Renal cortex interstitium (tissue), 11 donors: ENCODE data around the gene ZBTB33. TPM values are rescaled to one million over a fixed set of nuclear protein-coding genes. Genes with fewer than 3 reads are reported as not detected.

ENCODE experiments used
- DNase-seq, 11 donors: peaks; one replicate each; pipeline ENCODE4 v3.0.0-alpha.2; 2013; ENCODE audit warnings: low read depth in 9 of 11, low spot score in 4 of 11; ENCODE audit errors: extremely low read depth in 1 of 11
- polyA plus RNA-seq, 3 donors: library from polyadenylated mRNA; unstranded; fragments of 120-200 nt; gene quantifications; one replicate each; pipeline ENCODE4 v1.2.1, GENCODE V29; 2013; ENCODE audit not compliant: insufficient read length in 3 of 3

The ZBTB33 gene
- polyA plus RNA-seq, 3 donors = 22.8 to 27.8 (median 25.8) TPM

DNA sequence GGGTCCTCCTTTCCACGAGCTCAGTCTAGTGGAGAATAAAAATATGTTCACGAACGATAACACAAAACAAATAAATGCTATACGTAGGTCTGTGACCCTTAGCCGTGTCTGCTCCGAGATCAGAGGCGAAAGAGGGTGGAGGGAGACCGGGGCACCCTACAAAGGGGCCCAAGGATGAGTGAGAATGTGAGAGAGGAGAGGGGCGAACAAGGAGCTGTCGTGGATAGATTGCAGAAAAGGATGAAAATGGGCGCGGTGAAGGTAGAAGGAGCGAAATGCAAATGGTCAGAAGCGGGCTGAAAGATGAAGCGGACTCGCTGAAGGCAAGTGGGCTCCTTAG lies 6.2 kb upstream of the ZBTB33 start:
- no peak for DNase-seq

DNA sequence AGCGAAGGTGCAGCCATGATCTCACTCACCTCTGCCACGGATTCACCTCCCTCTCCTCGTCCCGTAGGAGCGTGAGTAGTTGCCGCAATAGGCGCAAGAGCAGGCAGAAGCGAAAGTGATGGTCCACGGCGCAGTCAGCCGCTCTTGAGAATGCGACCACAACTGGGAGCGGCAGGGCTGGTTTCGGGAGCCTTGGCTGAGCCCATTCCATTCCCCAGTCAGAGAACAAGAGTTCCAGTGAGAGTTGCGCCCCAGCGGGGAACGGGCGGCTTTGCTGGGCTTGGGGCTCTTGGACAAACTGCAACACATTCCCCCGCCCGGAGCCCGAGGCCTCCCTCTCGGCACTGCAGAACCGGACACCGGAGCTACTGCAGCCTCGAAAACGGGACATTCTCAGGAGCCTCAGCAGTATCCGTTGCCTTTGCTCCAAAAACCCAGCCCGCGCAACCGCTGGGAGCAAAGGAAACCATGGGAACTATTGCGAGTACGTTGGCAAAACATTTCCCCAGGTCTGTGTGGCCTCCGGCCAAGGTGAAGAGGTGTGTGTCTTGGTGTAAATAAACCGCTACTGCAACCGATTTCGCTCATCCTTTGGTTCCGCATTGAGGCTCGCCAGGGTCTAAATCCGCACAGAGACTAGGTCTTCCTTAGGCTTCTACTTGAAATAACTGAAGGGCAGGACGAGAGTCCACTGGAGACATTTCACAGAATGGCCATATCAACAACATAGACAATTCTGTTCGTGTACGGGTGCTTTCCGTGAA lies 5.7 kb upstream of the ZBTB33 start:
- DNase-seq = peak in 9 of 11 donors; percentile 64 to 78 (median 71)

DNA sequence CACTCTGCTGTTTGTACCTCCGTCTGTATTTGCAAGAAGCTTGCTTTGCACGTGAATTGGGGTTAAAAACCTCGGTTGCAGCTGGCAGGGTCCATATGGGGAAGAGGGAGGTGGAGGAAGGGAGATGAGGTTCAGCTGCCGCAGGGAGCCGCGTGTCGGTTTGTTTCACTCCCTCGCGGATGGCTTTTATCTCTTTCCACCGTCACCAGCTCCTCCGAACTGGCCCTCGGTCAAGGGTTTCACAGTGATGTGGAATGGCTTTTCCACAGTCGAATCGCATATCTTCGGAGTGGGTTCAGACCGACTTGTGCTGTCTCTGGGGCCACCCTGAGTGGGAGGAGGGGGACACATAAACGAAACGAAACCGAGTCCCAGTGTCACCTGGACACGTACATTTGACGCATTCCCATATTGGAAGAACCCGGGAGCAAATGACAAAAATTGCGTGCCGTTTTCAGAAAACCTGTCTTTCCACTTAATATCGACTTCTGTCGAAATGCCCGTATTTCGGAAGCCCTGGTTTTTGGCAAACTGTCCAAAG lies 929 bp downstream of the ZBTB33 start:
- peak in 7 of 11 donors; percentile 13 to 29 (median 23) for DNase-seq

DNA sequence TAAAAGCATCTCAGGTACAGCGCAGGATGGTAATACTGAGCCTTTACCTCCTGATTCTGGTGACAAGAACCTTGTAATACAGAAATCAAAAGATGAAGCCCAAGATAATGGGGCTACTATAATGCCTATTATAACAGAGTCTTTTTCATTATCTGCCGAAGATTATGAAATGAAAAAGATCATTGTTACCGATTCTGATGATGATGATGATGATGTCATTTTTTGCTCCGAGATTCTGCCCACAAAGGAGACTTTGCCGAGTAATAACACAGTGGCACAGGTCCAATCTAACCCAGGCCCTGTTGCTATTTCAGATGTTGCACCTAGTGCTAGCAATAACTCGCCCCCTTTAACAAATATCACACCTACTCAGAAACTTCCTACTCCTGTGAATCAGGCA lies 3.2 kb downstream of the ZBTB33 start:
- DNase-seq = no peak

DNA sequence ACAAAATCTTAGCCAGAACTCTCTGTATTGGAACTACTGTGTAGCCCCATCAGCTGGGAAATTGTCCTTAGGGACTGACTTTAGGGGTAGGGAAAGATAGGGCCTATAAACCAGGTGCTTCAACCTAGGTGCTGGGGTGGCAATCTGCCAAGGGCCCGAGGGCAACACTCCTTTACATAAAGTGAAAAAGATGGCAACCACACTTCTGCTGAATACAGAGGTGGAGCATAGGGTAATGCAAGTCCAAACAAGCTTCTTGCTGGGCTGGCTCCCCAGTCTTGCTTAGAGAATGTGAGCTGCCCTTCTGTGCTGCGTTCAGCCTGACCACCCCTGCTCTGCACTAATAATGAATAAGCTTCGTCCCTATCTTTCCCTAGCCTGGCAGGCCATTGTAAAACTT lies 9.8 kb downstream of the ZBTB33 start:
- DNase-seq = no peak

DNA sequence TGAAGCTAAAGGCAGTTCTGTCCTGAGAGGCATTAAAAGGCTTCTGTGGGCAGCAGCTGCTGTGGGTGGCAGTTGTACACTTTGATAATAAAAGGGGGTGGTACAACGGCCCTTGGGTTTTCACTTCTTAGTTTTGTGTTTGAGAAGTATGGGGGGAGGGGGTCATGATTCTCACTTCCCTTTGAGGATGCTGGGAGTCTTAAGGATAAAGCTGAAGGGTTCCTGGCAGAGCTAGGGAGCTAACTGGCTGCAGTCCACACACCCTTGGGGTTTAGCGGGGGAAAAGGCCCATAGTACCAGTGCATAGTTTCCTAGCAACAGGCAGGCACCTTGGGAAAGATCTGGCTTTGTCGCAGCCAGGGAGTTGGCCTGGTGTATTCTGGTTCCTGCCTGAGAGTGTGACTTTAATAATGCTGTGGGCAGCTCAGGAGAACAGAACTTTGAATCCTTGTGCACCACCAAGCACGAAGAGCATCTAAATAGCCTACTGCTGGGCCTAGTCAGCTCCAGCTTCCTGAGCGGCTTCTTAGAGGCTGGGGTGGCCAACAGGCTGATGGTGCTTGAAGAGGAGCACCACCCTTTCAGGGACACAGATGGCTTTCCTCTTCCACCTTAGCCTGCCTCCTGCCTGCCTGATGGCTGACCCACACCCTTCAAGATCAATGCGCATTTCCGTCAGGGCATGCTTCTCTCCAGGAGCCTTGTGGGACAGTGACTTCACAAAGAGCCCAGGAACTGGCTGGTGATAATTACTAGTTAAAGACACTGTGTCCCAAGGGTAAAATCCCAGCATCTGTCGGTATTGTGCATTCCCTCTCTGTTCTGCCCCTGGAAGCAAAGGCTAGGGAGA lies 12.5 kb downstream of the ZBTB33 start:
- no peak for DNase-seq

DNA sequence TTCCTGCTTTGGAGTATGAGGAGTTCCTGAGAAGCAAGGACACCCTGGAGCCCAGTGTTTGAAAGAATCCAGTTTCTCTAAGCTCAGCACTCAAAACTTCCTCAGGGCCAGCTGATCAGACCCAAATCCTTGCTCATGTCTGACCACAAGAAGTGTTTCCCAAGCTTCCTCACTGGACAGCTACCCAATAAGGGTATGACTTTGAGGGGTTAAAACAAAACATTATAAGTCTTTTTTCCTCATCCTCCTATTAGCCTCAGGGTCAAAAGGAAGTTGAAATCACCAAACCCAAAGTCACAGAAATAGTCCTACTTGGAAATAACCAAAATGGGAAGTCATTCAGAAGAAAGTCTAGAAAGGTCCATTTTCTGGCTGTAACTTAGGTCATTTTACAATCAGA lies 13.7 kb downstream of the ZBTB33 start:
- DNase-seq = no peak

DNA sequence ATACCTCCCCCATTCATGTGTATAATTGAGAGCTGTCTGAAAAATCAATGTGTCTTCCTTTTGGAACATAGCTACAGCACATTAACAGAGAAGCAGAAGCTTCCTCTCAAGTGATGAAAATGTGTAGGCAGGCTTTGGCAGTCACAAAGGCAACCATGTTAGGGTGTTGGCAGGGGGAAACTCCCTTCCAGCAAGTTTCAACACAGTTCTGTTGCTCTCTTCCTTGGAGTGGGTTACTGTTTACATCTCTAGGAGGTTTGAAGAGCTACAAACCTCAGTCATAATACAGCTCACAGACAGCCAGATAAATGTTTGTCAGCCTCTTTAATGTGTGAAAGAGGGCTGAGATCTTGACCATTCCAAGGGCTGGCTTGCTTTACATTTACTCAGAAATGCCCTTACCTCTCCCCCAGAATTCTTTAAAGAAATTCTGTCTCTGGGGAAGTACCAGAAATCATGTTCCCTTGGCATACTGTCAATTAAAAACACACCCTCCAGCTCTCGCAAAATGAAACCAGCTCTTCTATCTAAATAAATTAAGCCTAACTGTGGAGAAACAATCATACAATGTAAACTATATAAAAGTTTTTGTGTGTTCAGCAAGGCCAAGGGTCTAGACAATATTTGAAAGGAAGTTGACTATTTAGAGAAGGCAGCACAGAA lies 18.9 kb downstream of the ZBTB33 start:
- DNase-seq = no peak

DNA sequence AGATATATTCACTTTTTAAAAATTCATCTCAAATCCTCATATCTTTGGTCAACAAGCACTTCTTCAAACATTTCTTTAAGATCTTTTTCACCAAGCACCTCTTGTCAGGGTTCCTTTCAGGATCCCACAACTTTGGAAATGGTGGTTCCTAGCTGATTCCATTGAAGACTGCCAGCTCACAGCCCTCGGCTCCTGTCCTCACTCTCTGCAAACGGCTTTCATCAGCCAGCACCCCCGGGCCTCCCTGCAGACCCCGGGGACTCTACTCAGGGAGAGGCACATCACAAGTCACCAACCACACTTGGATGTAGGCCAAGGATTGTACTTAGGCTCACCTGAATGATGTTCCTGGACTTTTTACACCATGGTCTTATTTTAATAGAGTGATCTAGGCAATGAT lies 20.0 kb downstream of the ZBTB33 start:
- no peak for DNase-seq

DNA sequence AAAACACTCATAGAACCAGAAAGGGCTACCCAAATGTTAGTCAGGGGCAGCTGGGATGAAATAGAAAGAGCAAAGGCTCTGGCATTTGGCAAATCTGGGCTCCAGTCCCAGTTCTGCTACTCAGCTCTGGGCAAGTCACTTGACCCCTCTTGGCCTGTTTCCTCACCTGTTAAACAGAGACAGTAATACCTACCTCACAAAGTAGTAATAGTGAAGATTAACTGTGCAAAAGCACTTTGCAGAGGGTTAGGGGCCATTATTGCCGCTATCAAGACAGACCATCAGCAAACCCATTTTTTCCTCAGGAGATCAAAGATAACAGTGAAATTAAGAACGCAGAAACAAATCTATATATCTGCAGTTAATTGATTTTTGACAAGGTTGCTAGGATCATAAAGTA lies 20.6 kb downstream of the ZBTB33 start:
- DNase-seq = no peak

DNA sequence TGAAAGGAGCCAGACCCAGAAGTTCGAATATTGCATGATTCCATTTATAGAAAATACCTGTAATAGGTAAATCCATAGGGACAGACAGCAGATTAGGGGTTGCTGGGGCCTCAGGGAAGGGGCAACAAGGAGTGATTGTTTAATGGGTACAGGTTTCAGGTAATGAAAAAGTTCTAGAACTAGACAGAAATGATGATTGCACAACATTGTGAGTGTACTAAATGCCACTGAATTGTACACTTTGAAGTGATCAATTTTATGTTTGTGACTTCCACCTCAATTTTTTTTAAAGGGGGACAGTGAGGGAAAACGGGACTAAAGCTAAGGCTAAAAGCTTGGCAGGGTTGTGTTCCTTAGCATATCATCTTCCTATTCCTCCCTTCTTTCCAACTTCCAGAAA lies 23.5 kb downstream of the ZBTB33 start:
- no peak for DNase-seq

DNA sequence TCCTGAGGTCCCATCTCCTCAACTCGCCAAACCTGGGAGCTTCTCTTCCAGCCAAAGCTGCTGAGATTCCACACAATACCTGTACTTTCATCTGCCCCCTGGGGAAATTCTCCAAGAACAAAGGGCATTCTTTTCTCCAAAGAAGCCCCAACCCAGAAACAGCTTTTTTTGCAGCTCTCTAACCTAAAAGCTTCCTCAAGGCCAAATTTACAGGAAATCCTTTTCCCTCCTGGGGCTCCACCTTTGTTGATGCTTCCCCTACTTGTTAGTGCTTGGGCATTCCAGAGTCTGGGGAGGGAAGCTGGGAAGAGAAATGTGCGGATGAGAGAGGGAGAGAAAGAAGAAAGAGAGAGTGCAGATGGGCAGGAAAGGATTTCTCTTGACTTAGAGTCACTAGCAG lies 24.3 kb downstream of the ZBTB33 start:
- DNase-seq = no peak

DNA sequence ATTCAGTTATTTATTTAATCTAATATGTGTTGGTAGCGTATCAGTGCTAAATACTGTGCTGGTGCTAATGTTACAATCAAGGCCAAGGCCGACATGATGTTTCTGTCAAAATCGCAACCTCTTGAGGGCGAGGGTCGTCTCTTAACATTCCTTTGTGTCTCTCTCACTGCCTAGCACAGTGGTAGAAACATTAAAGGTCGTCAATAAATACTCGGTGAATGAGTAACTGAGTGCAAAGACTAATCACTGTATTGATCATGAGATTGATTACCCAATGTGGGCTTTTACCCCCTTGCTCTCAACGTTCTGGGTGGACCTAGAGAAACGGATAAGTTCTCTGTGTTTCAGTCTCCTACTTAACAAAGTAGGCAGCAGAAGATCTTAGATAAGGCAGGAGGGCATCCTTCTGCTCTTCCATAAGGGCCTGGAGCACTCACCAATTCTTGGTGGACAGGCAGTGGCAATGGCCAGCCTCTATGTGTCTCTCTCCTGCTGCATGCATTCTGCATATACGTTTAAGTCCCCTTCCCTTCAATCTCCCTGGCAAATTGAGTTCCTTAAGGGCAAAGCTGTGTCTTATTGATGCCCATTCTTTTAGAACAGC lies 30.5 kb downstream of the ZBTB33 start:
- DNase-seq = no peak

DNA sequence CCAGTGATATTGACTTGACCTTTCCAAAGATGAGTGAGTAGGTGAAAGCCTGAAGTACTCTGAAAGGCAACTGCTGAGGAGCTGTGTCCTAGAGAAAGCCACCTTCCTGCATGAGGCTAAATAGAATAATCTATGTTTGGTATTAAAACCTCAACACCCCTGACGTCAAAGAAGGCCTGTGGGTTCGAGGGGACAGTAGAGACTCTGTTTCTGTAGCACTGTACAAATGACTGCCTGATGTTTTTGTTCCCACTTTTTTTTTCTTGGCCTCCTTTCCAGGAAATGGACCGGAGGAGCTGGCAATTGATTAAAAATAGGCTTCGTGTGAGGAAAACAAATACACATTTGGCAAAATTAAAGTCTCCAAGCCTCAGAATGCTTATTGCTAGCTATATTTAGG lies 31.1 kb downstream of the ZBTB33 start:
- no peak for DNase-seq

DNA sequence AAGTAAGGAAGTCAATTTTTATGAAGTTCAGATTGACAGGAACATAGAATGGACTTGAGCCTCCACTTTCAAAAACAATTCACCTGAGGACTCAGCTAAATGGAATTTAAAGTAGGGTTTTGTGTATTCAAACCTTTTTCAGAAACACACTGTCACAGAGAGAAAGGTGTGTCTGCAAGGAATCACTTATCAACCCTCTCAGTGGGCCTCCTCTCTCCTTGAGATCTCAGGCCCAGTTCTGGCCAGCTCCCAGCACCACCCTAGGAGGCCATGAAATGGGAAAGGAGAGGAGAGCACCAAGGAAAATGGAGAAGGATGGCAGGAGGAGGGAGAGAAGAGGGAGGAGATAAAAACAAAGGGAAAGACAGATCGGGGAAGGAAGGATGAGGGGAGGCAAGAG lies 32.1 kb downstream of the ZBTB33 start:
- no peak for DNase-seq

DNA sequence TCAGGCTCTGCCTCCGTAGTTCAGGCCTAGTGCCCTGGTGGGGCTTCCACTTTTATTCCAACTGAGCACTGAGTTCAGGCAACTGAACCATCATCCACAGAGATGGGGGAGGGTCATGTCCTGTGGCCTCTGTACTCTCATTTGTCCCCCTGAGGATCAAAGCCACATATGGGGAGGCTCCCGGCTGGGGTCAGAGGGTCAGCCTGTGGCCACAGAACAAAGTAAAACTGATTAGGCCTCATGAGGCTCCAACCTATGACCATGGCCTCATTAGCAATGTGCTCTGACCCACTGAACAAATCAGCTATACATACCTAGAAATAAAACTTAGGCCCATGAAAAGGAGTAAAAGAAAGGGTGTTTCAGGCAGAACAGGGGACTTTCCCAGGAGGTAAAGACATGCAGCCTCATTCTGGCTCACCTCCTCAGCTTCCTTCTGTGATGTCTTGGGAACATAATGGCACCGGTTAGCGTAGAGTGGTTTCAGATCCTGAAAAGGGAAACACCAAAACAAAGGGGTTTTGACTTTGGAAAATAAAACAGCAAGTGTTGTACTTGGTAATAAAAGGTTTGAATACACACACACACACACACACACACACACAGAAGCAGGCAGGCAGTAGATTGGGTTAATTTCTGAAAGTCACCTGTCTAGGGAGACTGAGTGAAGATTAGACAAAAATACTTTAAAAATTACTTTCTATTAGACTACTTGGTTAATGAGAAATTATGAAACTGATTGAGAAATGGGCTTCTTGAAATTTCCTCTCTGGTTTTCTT lies 36.3 kb downstream of the ZBTB33 start:
- DNase-seq = no peak

DNA sequence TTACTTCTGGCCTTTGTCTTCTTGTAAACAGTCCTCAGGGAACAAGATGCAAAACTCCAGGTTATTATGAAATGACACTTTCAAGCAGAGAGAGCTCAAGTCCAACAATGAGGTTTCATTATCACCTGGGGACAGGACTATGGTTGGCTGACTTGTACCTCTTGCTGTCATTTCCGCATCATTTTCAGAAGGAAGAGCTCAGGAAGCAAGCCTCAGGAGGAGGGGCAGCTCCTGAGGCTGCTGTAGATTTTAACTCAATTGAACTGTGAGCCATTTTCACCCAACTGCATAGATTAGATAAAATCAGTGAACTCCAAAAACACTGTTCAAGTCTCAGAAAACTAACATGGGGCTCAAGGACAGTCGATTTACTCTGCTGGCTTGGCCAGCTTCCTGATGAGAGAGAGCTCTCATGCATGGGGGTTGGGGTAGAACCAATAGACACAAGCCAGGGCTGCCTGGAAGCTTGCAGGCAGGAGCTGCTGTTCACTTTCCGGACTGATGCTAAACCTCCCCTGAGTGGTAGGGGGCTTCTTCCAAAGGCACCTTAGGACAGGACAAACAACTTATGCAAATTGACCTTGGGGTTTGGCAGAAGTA lies 37.0 kb downstream of the ZBTB33 start:
- no peak for DNase-seq

DNA sequence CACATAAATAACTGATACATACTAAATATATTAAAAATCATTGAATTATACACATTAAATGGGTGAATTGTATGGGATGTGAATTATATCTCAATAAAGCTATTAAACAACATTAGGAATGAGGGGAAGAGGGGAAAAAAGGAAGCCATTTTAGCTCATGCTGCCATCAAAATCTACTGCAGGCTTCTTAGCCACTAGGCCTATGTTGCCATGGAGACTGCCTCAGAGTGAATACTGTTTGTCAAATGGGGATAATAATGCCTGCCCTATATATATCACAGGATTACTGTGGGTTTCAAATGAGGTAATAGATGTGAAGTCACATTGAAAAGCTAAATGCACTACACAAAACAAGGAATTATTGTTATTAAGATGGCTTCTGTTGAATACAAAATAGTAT lies 39.5 kb downstream of the ZBTB33 start:
- DNase-seq = no peak
